22Rv1 (cell line): ENCODE measurements around the gene MBD6.

ENCODE experiments used
- H3K27ac ChIP-seq: fragments of 450-650 bp; 2 replicates; pipeline ENCODE4 v1.5.1; 2017
- CTCF ChIP-seq: fragments of 450-650 bp; IDR thresholded peaks from 2 replicates; pipeline ENCODE4 v1.5.1; 2017; ENCODE audit warnings: mild to moderate bottlenecking
- ZFX ChIP-seq: fragments of 450-650 bp; IDR thresholded peaks from 2 replicates; pipeline ENCODE4 v1.6.1; 2017; ENCODE audit warnings: antibody characterized with exemption, borderline replicate concordance

Gene MBD6

GRCh38 chr12:57515934-57516541, 6.6 kb upstream of the MBD6 start:
- peak overlapping the region; percentile 100 for H3K27ac ChIP-seq
- no peak for TF ChIP-seq ZFX
- no peak for TF ChIP-seq CTCF

GRCh38 chr12:57516617-57517153, 5.9 kb upstream of the MBD6 start:
- peak overlapping the region; percentile 100 for H3K27ac ChIP-seq
- TF ChIP-seq CTCF, result no peak

DNA sequence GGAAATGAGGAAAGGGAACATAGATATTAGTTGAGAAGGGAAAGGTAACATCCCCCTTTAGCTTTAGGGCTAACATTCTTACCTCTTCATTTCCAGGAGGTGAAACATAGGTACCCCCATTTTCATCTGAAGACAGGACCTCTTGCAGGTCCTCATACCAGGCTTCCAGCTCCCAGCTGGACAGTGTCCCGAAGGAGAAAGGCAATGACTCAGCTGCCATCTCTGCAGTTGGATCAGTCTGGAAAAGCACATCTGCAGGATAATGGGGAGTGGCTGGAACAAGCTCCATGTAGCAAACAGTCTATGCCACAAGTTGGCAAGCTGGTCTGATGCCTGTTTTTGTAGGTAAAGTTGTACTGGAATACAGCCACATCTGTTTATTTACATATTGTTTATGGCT, 5.4 kb upstream of the MBD6 start:
- peak overlapping the region; percentile 100 for H3K27ac ChIP-seq
- no peak for TF ChIP-seq CTCF
- TF ChIP-seq ZFX, result no peak

- H3K27ac ChIP-seq, result peak overlapping the region; percentile 100
These were observed 4.9 kb upstream of the MBD6 start for GRCh38 chr12:57517718-57518117.

- no peak for TF ChIP-seq CTCF
- no peak for TF ChIP-seq ZFX
- H3K27ac ChIP-seq, result peak overlapping the region; percentile 100
These were observed 4.3 kb upstream of the MBD6 start for GRCh38 chr12:57518176-57518919.

DNA sequence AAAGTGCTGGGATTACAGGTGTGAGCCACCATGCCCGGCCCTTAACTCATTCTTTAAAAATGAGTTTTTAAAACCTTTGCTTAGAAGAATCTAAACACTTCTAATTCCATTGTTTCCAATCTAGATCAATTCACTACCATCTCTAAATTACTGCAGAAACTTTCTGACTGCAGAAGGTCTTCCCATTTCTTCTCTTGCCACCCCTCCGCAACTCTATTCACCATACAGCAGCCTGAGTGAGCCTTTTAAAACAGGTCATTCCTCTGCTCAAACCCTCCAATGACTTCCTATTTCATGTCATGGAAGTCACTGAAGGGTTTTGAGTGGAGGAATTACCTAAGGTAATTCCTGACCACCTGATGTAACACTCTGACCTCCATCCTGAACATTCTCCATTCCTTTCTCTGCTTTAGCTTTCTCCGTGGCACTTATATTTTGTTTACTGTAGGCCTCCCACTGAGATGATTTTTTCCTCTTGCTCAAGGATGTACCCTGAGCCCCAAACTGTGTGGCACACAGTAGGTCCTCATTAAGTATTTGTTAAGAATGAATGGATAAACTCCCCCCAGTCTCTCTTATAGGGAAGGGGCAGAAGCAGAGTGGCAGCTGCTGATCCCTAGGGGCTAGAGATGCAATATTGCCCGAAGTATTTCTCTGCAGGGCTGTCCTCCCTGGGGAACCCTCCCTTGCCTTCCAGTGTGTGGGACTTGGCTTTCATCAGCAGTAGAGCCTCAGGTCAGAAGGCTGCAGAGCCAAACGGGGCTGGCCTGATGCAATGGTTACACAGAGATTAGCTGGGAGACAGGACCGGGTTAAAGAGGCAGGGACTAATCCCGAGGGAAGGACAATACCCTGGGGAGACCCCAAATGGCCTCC, 3.5 kb upstream of the MBD6 start:
- peak overlapping the region; percentile 100 for H3K27ac ChIP-seq
- TF ChIP-seq CTCF (no peak), ZFX (no peak)

DNA sequence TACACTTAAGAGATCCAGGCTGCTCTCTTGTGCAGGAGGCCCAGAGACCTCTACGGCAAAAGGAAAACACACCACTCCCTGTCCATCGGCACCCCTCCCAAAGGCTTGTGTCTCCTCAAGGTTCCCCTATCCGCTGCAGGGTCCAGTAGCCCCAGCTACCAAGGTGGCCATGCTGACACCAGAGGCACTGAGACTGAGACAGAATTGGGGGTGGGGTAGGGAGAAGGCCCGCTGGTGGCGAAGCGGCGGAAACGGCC, 2.9 kb upstream of the MBD6 start:
- TF ChIP-seq CTCF (no peak), ZFX (no peak)
- H3K27ac ChIP-seq, result peak overlapping the region; percentile 100
